Right atrium auricular region (tissue), 2 donors: Measurements from ENCODE around the gene ANKRD23. TPM values are rescaled to one million over a fixed set of nuclear protein-coding genes. Genes with fewer than 3 reads are reported as not detected.

Source experiments
- DNase-seq: peaks from one replicate; pipeline ENCODE4 v3.0.0-alpha.2; 2019; ENCODE audit warnings: low spot score
- H3K27ac ChIP-seq, 2 donors: fragments of 200-600 bp; sonication (generic); 1 replicate in 1 of 2; 2 replicates in 1 of 2; pipeline ENCODE4 v1.5.1; 2016 to 2019
- H3K27me3 ChIP-seq, 2 donors: fragments of 200-600 bp; sonication (generic); one replicate each; pipeline versions ENCODE4 v1.5.1 to v1.6.0; 2017 to 2019
- H3K36me3 ChIP-seq: fragments of 200-600 bp; sonication (generic); one replicate; pipeline ENCODE4 v1.5.1; 2016
- H3K4me1 ChIP-seq, 2 donors: fragments of 200-600 bp; sonication (generic); one replicate each; pipeline versions ENCODE4 v1.5.1 to v1.6.0; 2017 to 2019
- H3K4me3 ChIP-seq, 2 donors: fragments of 200-600 bp; sonication (generic); 1 replicate in 1 of 2; 2 replicates in 1 of 2; pipeline ENCODE4 v1.5.1; 2017 to 2019; ENCODE audit warnings: mild to moderate bottlenecking in 1 of 2, moderate library complexity in 1 of 2
- H3K9me3 ChIP-seq, 2 donors: fragments of 200-600 bp; sonication (generic); one replicate each; pipeline ENCODE4 v1.5.1; 2019
- total RNA-seq, 2 donors: library from RNA; depleted of rRNA; stranded (reverse); fragments of >200 nt; gene quantifications; one replicate each; pipeline ENCODE4 v1.1.0, GENCODE V29; 2016
- TF ChIP-seq, protein P1 (sequence below), 2 donors: fragments of 200-600 bp; sonication (generic); IDR thresholded peaks; one replicate each; pipeline ENCODE4 v1.5.1; 2019; ENCODE audit warnings: antibody characterized with exemption in 2 of 2

ANKRD23 gene
- total RNA-seq, 2 donors from 2014 or later: 9.3 to 23.0 TPM

- Histone ChIP-seq H3K27ac (peak overlapping the region; percentile 33 to 51), H3K4me1 (peaks cover 0 to 49% of the 10 kb centered on the region in 2 donors), H3K9me3 (no peaks in the 10 kb centered on the region), H3K27me3 (no peaks in the 10 kb centered on the region), H3K4me3 (no peak overlapping the region), H3K36me3 (no peaks in the 10 kb centered on the region)
- DNase-seq: no peak
- TF ChIP-seq, protein P1, sequence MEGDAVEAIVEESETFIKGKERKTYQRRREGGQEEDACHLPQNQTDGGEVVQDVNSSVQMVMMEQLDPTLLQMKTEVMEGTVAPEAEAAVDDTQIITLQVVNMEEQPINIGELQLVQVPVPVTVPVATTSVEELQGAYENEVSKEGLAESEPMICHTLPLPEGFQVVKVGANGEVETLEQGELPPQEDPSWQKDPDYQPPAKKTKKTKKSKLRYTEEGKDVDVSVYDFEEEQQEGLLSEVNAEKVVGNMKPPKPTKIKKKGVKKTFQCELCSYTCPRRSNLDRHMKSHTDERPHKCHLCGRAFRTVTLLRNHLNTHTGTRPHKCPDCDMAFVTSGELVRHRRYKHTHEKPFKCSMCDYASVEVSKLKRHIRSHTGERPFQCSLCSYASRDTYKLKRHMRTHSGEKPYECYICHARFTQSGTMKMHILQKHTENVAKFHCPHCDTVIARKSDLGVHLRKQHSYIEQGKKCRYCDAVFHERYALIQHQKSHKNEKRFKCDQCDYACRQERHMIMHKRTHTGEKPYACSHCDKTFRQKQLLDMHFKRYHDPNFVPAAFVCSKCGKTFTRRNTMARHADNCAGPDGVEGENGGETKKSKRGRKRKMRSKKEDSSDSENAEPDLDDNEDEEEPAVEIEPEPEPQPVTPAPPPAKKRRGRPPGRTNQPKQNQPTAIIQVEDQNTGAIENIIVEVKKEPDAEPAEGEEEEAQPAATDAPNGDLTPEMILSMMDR (IDR thresholded peaks at IDR 0.05): no peak
Measured at GRCh38 chr2:96888072-96889011, 44.5 kb upstream of the ANKRD23 start.

DNA sequence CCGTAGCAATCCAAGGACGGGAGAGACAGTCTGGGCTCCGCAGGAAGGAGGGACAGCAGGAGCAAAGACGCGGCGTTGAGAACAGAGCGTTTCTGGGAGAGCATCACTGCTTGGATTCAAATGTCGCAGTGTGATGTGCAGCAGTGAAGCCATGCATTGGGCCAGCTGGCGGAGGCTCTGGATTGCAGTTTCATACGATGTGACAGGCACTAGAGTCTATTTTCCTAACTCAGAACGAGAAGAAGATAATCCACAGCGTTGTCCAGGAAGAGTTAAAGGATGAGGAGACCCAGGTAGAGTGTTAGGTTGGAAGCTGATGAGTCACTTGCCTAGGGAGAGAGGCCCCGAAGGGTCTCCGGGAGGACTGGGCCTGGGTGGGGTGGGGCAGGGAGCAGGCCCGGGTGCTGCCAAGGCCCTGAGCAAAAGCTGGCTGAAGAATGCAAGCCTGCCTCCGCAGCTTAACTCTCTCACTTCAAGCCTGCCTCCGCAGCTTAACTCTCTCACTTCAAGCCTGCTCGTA lies 43.7 kb upstream of the ANKRD23 start:
- H3K27me3 ChIP-seq: no peaks in the 10 kb centered on the region
- H3K27ac ChIP-seq: peak overlapping the region; percentile 33 to 51
- H3K4me3 ChIP-seq: no peak overlapping the region
- no peaks in the 10 kb centered on the region for H3K9me3 ChIP-seq
- TF ChIP-seq, protein P1 (IDR thresholded peaks at IDR 0.05): no peak
- peaks cover 0 to 49% of the 10 kb centered on the region in 2 donors for H3K4me1 ChIP-seq
- H3K36me3 ChIP-seq: no peaks in the 10 kb centered on the region
- no peak for DNase-seq

DNA sequence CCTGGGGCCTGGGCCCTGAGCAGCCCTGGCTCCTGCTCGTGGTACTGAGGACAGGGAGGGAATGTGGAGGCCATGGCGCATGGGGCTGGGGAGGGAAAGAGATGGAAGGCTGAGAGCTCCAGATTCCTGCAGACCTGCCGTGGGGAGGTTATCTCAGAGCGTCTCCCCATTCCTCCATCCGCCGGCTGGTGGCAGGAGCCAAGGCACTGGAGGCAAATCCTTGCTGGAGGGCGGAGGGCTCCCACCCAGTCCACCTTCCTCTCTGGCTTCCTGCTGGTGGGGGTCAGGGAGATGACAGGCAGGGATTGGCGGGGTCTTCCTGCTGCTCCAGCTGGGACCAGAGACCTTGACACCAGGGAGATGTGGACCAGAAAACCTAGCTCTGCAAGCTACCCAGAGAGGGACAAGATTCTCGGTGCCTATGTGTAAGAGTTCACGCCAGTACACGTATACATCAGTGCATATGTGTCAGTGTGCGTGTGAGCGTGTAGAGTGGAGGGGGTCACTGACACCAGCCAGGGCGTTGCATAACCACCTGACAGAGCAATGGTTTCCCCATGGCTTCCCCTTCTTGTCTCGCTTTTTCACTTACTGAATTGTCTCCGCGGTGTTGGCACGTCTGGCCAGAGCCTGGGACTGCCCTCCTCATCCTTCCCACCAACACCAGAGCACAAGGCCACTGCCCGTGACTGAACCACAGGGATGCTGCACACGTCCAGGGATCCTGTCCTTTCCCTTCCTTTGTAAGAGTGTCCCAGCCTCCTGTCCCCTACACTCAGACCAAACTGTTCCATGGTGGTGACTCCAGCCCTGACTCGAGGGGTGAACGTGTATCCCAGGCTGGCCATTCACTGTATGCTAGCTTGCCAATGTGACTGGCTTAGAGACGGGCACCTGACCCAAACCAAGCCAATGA lies 41.9 kb upstream of the ANKRD23 start:
- TF ChIP-seq, protein P1 (IDR thresholded peaks at IDR 0.05): no peak
- no peak overlapping the region for H3K27ac ChIP-seq
- peaks cover 0 to 44% of the 10 kb centered on the region in 2 donors for H3K4me1 ChIP-seq
- DNase-seq: no peak
- no peaks in the 10 kb centered on the region for H3K27me3 ChIP-seq
- H3K4me3 ChIP-seq: no peak overlapping the region
- no peaks in the 10 kb centered on the region for H3K9me3 ChIP-seq
- H3K36me3 ChIP-seq: no peaks in the 10 kb centered on the region

DNA sequence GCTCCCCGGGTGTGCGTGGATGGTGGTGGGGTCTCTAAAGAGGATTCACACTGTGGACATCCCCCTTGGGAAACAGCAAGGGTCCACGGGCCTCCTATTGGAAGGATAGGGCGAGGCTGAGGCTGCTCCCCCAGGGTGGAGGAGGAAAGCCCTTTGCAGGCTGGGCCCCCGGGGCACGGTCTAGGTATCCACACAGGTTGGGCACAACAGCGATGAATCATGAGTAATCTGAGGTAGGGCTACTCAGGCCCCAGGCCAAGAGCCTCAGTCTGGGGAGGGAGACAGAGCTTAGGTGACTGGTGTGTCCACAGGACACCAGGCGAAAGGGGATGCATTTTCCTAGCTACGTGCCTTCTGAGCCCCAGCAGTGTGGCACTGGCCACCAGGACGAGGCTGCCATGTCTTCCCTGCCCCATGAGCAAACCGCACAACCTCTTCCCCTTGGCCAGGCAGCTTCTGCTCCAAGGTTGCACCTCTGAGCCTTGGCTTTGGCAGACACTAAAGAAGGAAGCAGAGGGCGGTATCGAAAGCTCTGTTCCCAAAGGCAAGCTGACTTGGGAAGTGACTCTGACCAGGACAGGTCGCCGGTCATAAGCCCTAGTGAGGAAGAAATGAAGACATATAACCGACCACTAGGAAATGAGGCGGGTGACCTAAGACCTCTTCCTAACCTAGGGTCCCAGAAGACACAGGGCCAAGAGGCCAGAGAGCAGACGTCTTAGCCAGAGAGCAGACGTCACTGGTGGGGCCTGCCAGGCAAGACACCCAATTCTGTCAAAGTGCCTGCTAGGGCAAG lies 40.7 kb upstream of the ANKRD23 start:
- Histone ChIP-seq H3K27ac (no peak overlapping the region), H3K27me3 (no peaks in the 10 kb centered on the region), H3K4me1 (peaks cover 0 to 40% of the 10 kb centered on the region in 2 donors), H3K9me3 (no peaks in the 10 kb centered on the region), H3K36me3 (no peaks in the 10 kb centered on the region), H3K4me3 (no peak overlapping the region)
- TF ChIP-seq, protein P1 (IDR thresholded peaks at IDR 0.05): no peak
- no peak for DNase-seq

- H3K27me3 ChIP-seq: no peaks in the 10 kb centered on the region
- TF ChIP-seq, protein P1 (IDR thresholded peaks at IDR 0.05): no peak
- H3K4me3 ChIP-seq: no peak overlapping the region
- H3K4me1 ChIP-seq: peaks cover 0 to 34% of the 10 kb centered on the region in 2 donors
- no peaks in the 10 kb centered on the region for H3K9me3 ChIP-seq
- DNase-seq: no peak
- no peaks in the 10 kb centered on the region for H3K36me3 ChIP-seq
- H3K27ac ChIP-seq: no peak overlapping the region
Measured at GRCh38 chr2:96883306-96883705, 39.5 kb upstream of the ANKRD23 start.
